ENCODE measurements around the gene FRMD8. TPM values are rescaled to one million over a fixed set of nuclear protein-coding genes. Genes with fewer than 3 reads are reported as not detected.

Gene FRMD8
- total and polyA plus RNA-seq, 9 of the 15 experiments (the other 6 are each of a cell fraction or from before 2014, with no cell fraction given), result 4.5 to 54.5 (median 15.8) TPM

DNA sequence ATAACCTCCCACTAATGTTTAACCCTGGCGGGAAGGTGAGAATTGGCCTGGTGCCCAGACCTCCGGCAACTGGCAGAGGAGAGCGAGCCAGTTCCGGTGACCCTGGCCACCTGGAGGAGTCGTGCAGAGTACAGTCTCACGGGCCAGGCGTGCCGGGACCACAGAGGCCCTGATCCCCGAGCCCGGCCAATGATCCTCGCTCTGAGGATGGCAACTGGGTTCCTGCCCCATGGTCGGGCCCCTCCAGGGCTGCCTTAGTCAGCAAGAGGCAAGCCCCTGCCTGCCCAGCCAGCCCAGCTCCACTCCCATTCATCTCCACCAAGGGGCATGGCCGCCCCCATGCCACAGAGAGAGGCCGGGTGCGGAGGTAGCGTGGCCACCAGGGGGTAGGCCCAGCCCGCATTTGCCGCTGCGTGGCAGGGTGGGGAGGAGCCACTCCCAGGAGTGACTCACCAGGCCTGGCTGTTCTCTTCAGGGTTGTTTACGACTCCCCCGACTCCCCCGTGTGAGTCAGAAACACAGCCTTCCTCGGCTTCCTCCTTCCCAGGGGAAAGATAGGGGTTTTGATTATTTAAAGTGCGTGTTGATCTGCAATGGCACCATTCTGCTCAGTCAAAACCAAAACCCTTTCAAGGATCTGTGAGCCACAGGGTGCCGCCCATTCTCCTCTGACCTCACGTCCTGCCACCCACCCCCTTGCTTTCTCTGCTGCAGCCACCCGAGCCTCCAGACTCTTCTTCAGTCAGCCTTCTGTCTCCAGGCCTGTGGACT lies 4.2 kb upstream of the FRMD8 start, which contains the start of gene SLC25A45 (continued):
- peak; percentile 89 for TF ChIP-seq ZNF263 (CRISPR knock-in tag; IDR thresholded peaks at IDR 0.05; ENCODE audit: borderline replicate concordance)
- TF ChIP-seq ETS2 (tag; IDR thresholded peaks at IDR 0.05; ENCODE audit: borderline replicate concordance, poor library complexity, severe bottlenecking), result no peak
- TF ChIP-seq FOXP4 (CRISPR knock-in tag; IDR thresholded peaks at IDR 0.05; ENCODE audit: borderline replicate concordance), result peak; percentile 97; the same call in 1 of the 2 replicates
- TF ChIP-seq PCBP1 (IDR thresholded peaks at IDR 0.05; ENCODE audit: low read depth, low read length, poor library complexity, severe bottlenecking), result no peak
- TF ChIP-seq MXD1 (CRISPR knock-in tag; IDR thresholded peaks at IDR 0.05; ENCODE audit: borderline replicate concordance, poor library complexity, severe bottlenecking), result no peak
- TF ChIP-seq CREB1 (IDR thresholded peaks at IDR 0.05), result peak; percentile 46; the same call in 1 of the 2 replicates
- TF ChIP-seq CREB1 (CRISPR knock-in tag; IDR thresholded peaks at IDR 0.05), result peak; percentile 71
- TF ChIP-seq PTTG1 (tag; IDR thresholded peaks at IDR 0.05; ENCODE audit: low read depth), result no peak
- TF ChIP-seq ZNF57 (CRISPR knock-in tag; IDR thresholded peaks at IDR 0.05), result no peak
- no peak for TF ChIP-seq ZHX1 (conservative IDR thresholded peaks at IDR 0.05; ENCODE audit: low read length)
- TF ChIP-seq CC2D1A (IDR thresholded peaks at IDR 0.05), result peak; percentile 74
- no peak for TF ChIP-seq ATF6 (CRISPR knock-in tag; IDR thresholded peaks at IDR 0.05)
- peak; percentile 75 for TF ChIP-seq NR4A1 (CRISPR knock-in tag; IDR thresholded peaks at IDR 0.05)
- peak; percentile 86 for TF ChIP-seq NR4A1 (tag; IDR thresholded peaks at IDR 0.05)
- TF ChIP-seq GTF2A2 (tag; IDR thresholded peaks at IDR 0.05), result no peak

Measured in K562 (cell line).